GM12878 (cell line): ENCODE results near the gene MSRB1. TPM values are rescaled to one million over a fixed set of nuclear protein-coding genes. Genes with fewer than 3 reads are reported as not detected.
A peak's percentile ranks its signal among the peaks of the same experiment; 100 is the strongest.

ENCODE experiments used
- ATAC-seq: fragments of 200-7000 bp; cut with Tn5 transposase; 3 replicates; pipeline ENCODE4 v1.9.1; 2020; ENCODE audit warnings: mild to moderate bottlenecking, moderate library complexity
- BruUV-seq: library from RNA; stranded (reverse); fragments of 400-500 nt; replicated peaks from 2 replicates; lab custom pipeline; 2021; lab: Mats Ljungman, UMichigan
- CTCF ChIA-PET: fragments of 300-600 bp; sonication (Branson Sonifier 250); formaldehyde crosslinking; extraction: SDS; loops from one replicate; lab custom pipeline; 2021; ENCODE audit warnings: inconsistent platforms; lab: Yijun Ruan, JAX
- POLR2A ChIA-PET: fragments of 350-600 bp; formaldehyde crosslinking; extraction: SDS; loops from one replicate; lab custom pipeline; 2021; ENCODE audit warnings: inconsistent platforms; lab: Charles Lee
- RAD21 ChIA-PET: fragments of 300-600 bp; sonication (Branson Sonifier 250); formaldehyde crosslinking; loops from one replicate; lab custom pipeline; 2023; ENCODE audit warnings: antibody characterized with exemption; ENCODE audit not compliant: unreplicated experiment; lab: Charles Lee
- SMC1A ChIA-PET: fragments of 300-600 bp; sonication (Branson Sonifier 250); formaldehyde crosslinking; loops from one replicate; lab custom pipeline; 2023; ENCODE audit not compliant: unreplicated experiment, uncharacterized antibody; lab: Charles Lee
- DNase-seq: peaks from one replicate; pipeline ENCODE4 v3.0.0-alpha.2; 2011; ENCODE audit warnings: low read depth, low spot score
- FAIRE-seq: peaks from 3 replicates; lab custom pipeline; 2011; peaks lifted over from hg19 to GRCh38; lab: Jason Lieb, UNC
- H2AFZ ChIP-seq: 2 replicates; pipeline ENCODE4 v1.6.0; 2011; ENCODE audit warnings: low read depth, low read length, control low read depth; ENCODE audit not compliant: control insufficient read depth
- H3K27ac ChIP-seq: 2 replicates; pipeline ENCODE4 v1.5.1; 2011; ENCODE audit warnings: control low read depth; ENCODE audit not compliant: control insufficient read depth, insufficient read depth
- H3K27me3 ChIP-seq, 2 experiments: replicated peaks in 1 of 2; 2 replicates each; pipeline versions ENCODE4 v1.6.0 to v1.6.1; 2011; ENCODE audit warnings: low read length in 1 of 2; ENCODE audit not compliant: control insufficient read depth in 2 of 2, insufficient read depth in 2 of 2
- H3K36me3 ChIP-seq, 2 experiments: 2 replicates each; pipeline ENCODE4 v1.5.1; 2011; ENCODE audit warnings: low read length in 1 of 2; ENCODE audit not compliant: control insufficient read depth in 2 of 2, insufficient read depth in 2 of 2
- H3K4me1 ChIP-seq: 2 replicates; pipeline ENCODE4 v1.6.1; 2011; ENCODE audit warnings: mild to moderate bottlenecking, low read length, moderate library complexity, mixed read lengths; ENCODE audit not compliant: control insufficient read depth, insufficient read depth
- H3K4me2 ChIP-seq: 2 replicates; pipeline ENCODE4 v1.6.0; 2011; ENCODE audit warnings: control low read depth; ENCODE audit not compliant: control insufficient read depth, insufficient read depth
- H3K4me3 ChIP-seq: fragments of 200-600 bp; sonication (generic); 2 replicates; pipeline ENCODE4 v1.5.1; 2016
- H3K79me2 ChIP-seq: 2 replicates; pipeline ENCODE4 v1.6.0; 2011; ENCODE audit warnings: low read length; ENCODE audit not compliant: control insufficient read depth, insufficient read depth
- H3K9ac ChIP-seq: 2 replicates; pipeline ENCODE4 v1.8.0; 2011; ENCODE audit warnings: low read length, control low read depth, mixed read lengths; ENCODE audit not compliant: control insufficient read depth, insufficient read depth
- H3K9me3 ChIP-seq: replicated peaks from 3 replicates; pipeline ENCODE4 v1.5.1; 2011; ENCODE audit warnings: mild to moderate bottlenecking, low read length; ENCODE audit not compliant: control insufficient read depth, insufficient read depth
- H4K20me1 ChIP-seq: 2 replicates; pipeline ENCODE4 v1.6.0; 2011; ENCODE audit not compliant: control insufficient read depth, insufficient read depth
- MLLT1 ChIP-seq: fragments of 450-650 bp; IDR thresholded peaks from 2 replicates; pipeline ENCODE4 v1.6.1; 2016; ENCODE audit warnings: mild to moderate bottlenecking
- WGBS: methylation state at CpG from one replicate; pipeline ENCODE4 v1.1.6; 2016; ENCODE audit warnings: low lambda C conversion rate; ENCODE audit not compliant: insufficient replicate concordance, insufficient coverage; ENCODE audit errors: missing lambda C conversion rate; 5-methylcytosine and 5-hydroxymethylcytosine counted together
- in situ Hi-C: fragments of 300-500 bp; cut with MboI; formaldehyde crosslinking; loops from 9 replicates; pipeline ENCODE4 v1.14.3; 2018; ENCODE audit warnings: mixed read lengths
- intact Hi-C: fragments of 100-400 bp; cut with micrococcal nuclease; formaldehyde crosslinking; loops from one replicate; pipeline ENCODE4 v1.14.2; 2022; ENCODE audit not compliant: unreplicated experiment
- polyA plus RNA-seq, 11 experiments: library from polyadenylated mRNA; depleted of rRNA in 4 of 11; unstranded in 6 of 11; stranded (reverse) in 5 of 11; fragments of >200 nt; fragmentation: Nextera tagmentation in 4 of 11; fragmentation: Illumina TruSeq in 1 of 11; extraction: Ambion mirVana in 4 of 11; extraction: Trizol in 1 of 11; gene quantifications; 1 replicate in 1 of 11; 2 replicates in 10 of 11; pipeline versions ENCODE4 v1.2.1 to v1.2.3, GENCODE V29; 2011 to 2016; ENCODE audit warnings: inconsistent platforms in 2 of 11, missing spikeins in 2 of 11, low read depth in 1 of 11
- total RNA-seq, 4 experiments: library from RNA; depleted of rRNA in 3 of 4; stranded (reverse); fragments of >200 nt in 3 of 4; fragmentation: Illumina TruSeq in 1 of 4; extraction: Trizol in 1 of 4; gene quantifications; 2 replicates each; pipeline versions ENCODE4 v1.2.1 to v1.2.3, GENCODE V29; 2013 to 2021
- TF ChIP-seq, protein P1 (sequence below): fragments of 450-650 bp; IDR thresholded peaks from 2 replicates; pipeline ENCODE4 v1.6.1; 2016; ENCODE audit warnings: mild to moderate bottlenecking, moderate library complexity, borderline replicate concordance

Gene MSRB1
- total and polyA plus RNA-seq, 10 of the 15 experiments (the other 5 are each of a cell fraction or from before 2014, with no cell fraction given): 5.1 to 48.6 (median 25.7) TPM

DNA sequence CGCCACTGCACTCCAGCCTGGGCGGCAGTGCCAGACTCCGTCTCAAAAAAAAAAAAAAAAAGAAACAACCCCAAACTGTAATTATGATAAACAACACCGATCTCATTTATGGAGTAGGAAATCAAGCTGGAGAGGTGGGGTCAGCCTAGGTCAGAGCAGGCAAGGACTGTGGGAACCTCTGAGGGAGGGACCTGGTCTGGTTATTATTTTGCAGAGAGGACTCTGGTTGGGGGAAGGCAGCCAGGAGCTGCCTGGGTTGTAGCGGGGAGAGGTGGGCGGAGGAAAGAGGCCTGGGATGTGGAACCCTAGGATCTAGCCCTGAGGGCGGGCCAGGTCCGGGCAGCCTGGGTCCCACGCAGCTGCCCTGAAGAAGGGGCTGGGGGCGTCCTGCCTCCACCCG is 13.9 kb downstream of the MSRB1 start:
- CTCF ChIA-PET: interaction anchor here (1.1 to 4.2 kb wide), 9 partner anchors 11 to 88 kb away, joined by 4 to 21 read pairs (median 7); no protein-coding TSS in a partner anchor
- TF ChIP-seq, protein P1, sequence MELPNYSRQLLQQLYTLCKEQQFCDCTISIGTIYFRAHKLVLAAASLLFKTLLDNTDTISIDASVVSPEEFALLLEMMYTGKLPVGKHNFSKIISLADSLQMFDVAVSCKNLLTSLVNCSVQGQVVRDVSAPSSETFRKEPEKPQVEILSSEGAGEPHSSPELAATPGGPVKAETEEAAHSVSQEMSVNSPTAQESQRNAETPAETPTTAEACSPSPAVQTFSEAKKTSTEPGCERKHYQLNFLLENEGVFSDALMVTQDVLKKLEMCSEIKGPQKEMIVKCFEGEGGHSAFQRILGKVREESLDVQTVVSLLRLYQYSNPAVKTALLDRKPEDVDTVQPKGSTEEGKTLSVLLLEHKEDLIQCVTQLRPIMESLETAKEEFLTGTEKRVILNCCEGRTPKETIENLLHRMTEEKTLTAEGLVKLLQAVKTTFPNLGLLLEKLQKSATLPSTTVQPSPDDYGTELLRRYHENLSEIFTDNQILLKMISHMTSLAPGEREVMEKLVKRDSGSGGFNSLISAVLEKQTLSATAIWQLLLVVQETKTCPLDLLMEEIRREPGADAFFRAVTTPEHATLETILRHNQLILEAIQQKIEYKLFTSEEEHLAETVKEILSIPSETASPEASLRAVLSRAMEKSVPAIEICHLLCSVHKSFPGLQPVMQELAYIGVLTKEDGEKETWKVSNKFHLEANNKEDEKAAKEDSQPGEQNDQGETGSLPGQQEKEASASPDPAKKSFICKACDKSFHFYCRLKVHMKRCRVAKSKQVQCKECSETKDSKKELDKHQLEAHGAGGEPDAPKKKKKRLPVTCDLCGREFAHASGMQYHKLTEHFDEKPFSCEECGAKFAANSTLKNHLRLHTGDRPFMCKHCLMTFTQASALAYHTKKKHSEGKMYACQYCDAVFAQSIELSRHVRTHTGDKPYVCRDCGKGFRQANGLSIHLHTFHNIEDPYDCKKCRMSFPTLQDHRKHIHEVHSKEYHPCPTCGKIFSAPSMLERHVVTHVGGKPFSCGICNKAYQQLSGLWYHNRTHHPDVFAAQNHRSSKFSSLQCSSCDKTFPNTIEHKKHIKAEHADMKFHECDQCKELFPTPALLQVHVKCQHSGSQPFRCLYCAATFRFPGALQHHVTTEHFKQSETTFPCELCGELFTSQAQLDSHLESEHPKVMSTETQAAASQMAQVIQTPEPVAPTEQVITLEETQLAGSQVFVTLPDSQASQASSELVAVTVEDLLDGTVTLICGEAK: no peak
- TF ChIP-seq MLLT1: 0 out of 2 replicates have a peak, but pooled peaks have one; percentile 48
- TF ChIP-seq, all 136 proteins: peak for 1
- FAIRE-seq: no peak
- H3K4me2 ChIP-seq: peak overlapping the region; percentile 62
- POLR2A ChIA-PET: interaction anchor here (0.6 to 0.9 kb wide), 2 partner anchors 78 to 147 kb away, joined by 3 to 7 read pairs; partner anchors contain the start of genes NUBP2 and SPSB3
- H4K20me1 ChIP-seq: no peaks in the 10 kb centered on the region
- peak overlapping the region; percentile 60; the same call in 1 of the 2 replicates for H3K4me3 ChIP-seq
- ATAC-seq: peak; percentile 61
- intact Hi-C loops (loop anchor here (2.0 kb wide), 1 partner anchor 66 kb away; no protein-coding TSS in a partner anchor), in situ Hi-C loops (no loop called here)
- 23% methylated on average over 7 of the region's 11 CpGs for WGBS
- H3K27me3 ChIP-seq: no peaks in the 10 kb centered on the region; a peak in 3 of 4 replicates
- SMC1A ChIA-PET: interaction anchor here (0.9 to 1.6 kb wide), 4 partner anchors 63 to 212 kb away, joined by 3 to 5 read pairs (median 4); no protein-coding TSS in a partner anchor
- H3K9ac ChIP-seq: no peak overlapping the region
- peak overlapping the region; percentile 73 for H2AFZ ChIP-seq
- no peaks in the 10 kb centered on the region for H3K79me2 ChIP-seq
- RAD21 ChIA-PET: interaction anchor here (1.0 to 2.0 kb wide), 4 partner anchors 11 to 146 kb away, joined by 3 to 6 read pairs (median 4); partner anchors contain the start of genes FAHD1, NUBP2 and SPSB3
- H3K9me3 ChIP-seq: no peaks in the 10 kb centered on the region
- DNase-seq: no peak
- BruUV-seq: no TSS peak
- H3K27ac ChIP-seq: no peak overlapping the region
- no peaks in the 10 kb centered on the region for H3K36me3 ChIP-seq
- H3K4me1 ChIP-seq: no peaks in the 10 kb centered on the region; the same call in 1 of the 2 replicates
